Parathyroid adenoma (tissue), 2 donors: Measurements from ENCODE around the gene PCSK5.

ENCODE experiments used
- H2AFZ ChIP-seq: fragments of 300-600 bp; sonication (generic); one replicate; pipeline ENCODE4 v1.7.0; 2017; ENCODE audit warnings: antibody characterized with exemption, mild to moderate bottlenecking
- H3K27ac ChIP-seq: fragments of 300-600 bp; sonication (generic); one replicate; pipeline ENCODE4 v1.7.0; 2017
- H3K27me3 ChIP-seq: fragments of 300-600 bp; sonication (generic); one replicate; pipeline ENCODE4 v1.7.0; 2017; ENCODE audit warnings: low read length; ENCODE audit not compliant: control insufficient read depth, insufficient read depth
- H3K36me3 ChIP-seq: fragments of 300-600 bp; sonication (generic); one replicate; pipeline ENCODE4 v1.7.0; 2017; ENCODE audit warnings: low read length; ENCODE audit not compliant: control insufficient read depth, insufficient read depth
- H3K4me1 ChIP-seq: fragments of 300-600 bp; sonication (generic); one replicate; pipeline ENCODE4 v1.7.0; 2017; ENCODE audit warnings: control low read depth
- H3K4me2 ChIP-seq: fragments of 300-600 bp; sonication (generic); one replicate; pipeline ENCODE4 v1.7.0; 2017; ENCODE audit warnings: low read length
- H3K4me3 ChIP-seq: fragments of 300-600 bp; sonication (generic); one replicate; pipeline ENCODE4 v1.7.0; 2017; ENCODE audit warnings: low read depth, low read length
- H3K79me2 ChIP-seq: fragments of 300-600 bp; sonication (generic); one replicate; pipeline ENCODE4 v1.7.0; 2017; ENCODE audit warnings: control low read depth
- H3K9ac ChIP-seq: fragments of 300-600 bp; sonication (generic); one replicate; pipeline ENCODE4 v1.7.0; 2017; ENCODE audit warnings: mild to moderate bottlenecking
- H3K9me3 ChIP-seq: fragments of 300-600 bp; sonication (generic); one replicate; pipeline ENCODE4 v1.7.0; 2017; ENCODE audit warnings: low read length; ENCODE audit not compliant: control insufficient read depth
- CTCF ChIP-seq: fragments of 300-600 bp; sonication (generic); IDR thresholded peaks from one replicate; pipeline ENCODE4 v1.7.0; 2017; ENCODE audit warnings: antibody characterized with exemption, mild to moderate bottlenecking
- donor health status: primary hyperparathyroidism.

Gene PCSK5

GRCh38 chr9:75983319-75984045 is 93.0 kb downstream of the PCSK5 start:
- H3K36me3 ChIP-seq, result no peaks in the 10 kb centered on the region
- H3K9me3 ChIP-seq, result no peaks in the 10 kb centered on the region
- H2AFZ ChIP-seq, result no peak overlapping the region
- no peaks in the 10 kb centered on the region for H3K4me1 ChIP-seq
- no peak overlapping the region for H3K4me2 ChIP-seq
- H3K79me2 ChIP-seq, result no peaks in the 10 kb centered on the region
- no peak for TF ChIP-seq CTCF
- H3K27ac ChIP-seq, result no peak overlapping the region
- H3K9ac ChIP-seq, result no peak overlapping the region
- H3K4me3 ChIP-seq, result no peak overlapping the region
- no peaks in the 10 kb centered on the region for H3K27me3 ChIP-seq

DNA sequence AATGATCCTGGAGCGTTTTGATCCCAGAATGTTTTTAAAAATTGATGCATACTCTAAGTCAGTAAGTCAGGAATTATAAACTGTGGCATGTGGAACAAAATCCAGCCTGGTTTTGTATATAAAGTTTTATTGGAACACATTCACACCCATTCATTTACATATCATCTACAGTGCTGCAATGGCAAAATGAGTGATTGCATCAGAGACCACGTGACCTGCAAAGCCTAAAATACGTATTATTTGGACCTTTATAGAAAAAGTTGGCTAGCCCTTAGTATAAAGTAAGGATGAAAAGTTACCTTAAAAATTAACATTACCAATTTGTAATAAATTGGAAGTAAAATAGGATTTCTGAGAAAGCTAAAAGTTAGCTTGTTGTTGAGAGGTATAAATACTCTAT is 95.0 kb downstream of the PCSK5 start:
- Histone ChIP-seq H3K27ac (no peak overlapping the region), H3K9ac (no peak overlapping the region), H2AFZ (no peak overlapping the region), H3K79me2 (no peaks in the 10 kb centered on the region), H3K9me3 (no peaks in the 10 kb centered on the region), H3K27me3 (no peaks in the 10 kb centered on the region), H3K4me2 (no peak overlapping the region), H3K36me3 (no peaks in the 10 kb centered on the region), H3K4me3 (no peak overlapping the region), H3K4me1 (no peaks in the 10 kb centered on the region)
- no peak for TF ChIP-seq CTCF

GRCh38 chr9:75988663-75989062 is 98.2 kb downstream of the PCSK5 start:
- Histone ChIP-seq H3K9me3 (no peaks in the 10 kb centered on the region), H3K27ac (no peak overlapping the region), H3K4me3 (no peak overlapping the region), H3K9ac (no peak overlapping the region), H3K79me2 (no peaks in the 10 kb centered on the region), H3K36me3 (no peaks in the 10 kb centered on the region), H3K4me2 (no peak overlapping the region), H3K4me1 (no peaks in the 10 kb centered on the region), H3K27me3 (no peaks in the 10 kb centered on the region), H2AFZ (no peak overlapping the region)
- no peak for TF ChIP-seq CTCF

DNA sequence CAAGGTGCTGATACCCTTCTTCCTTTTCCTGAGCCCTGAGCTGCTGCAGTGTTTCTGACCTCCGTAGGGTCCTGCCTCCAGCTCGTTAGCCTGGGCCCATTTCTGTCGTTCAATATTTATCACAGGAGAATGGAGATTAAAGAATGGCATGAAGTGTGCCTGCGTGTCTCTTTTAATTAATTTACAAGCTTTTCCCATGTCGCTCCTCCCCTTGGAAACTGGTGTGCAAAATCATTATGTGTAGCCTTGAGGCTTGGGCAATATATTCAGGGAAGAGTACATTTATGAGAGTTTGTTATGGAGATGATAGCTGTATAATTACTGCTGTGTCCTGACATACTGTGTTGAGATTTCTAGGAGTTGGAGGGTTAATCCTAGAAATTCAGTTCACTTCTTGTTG is 99.7 kb downstream of the PCSK5 start:
- Histone ChIP-seq H2AFZ (no peak overlapping the region), H3K27me3 (no peaks in the 10 kb centered on the region), H3K27ac (no peak overlapping the region), H3K4me3 (no peak overlapping the region), H3K9ac (no peak overlapping the region), H3K4me1 (no peaks in the 10 kb centered on the region), H3K9me3 (no peaks in the 10 kb centered on the region), H3K4me2 (no peak overlapping the region), H3K36me3 (no peaks in the 10 kb centered on the region), H3K79me2 (no peaks in the 10 kb centered on the region)
- TF ChIP-seq CTCF, result no peak

- Histone ChIP-seq H3K9ac (no peak overlapping the region), H3K4me2 (no peak overlapping the region), H2AFZ (no peak overlapping the region), H3K27ac (no peak overlapping the region), H3K9me3 (no peaks in the 10 kb centered on the region), H3K79me2 (no peaks in the 10 kb centered on the region), H3K4me3 (no peak overlapping the region), H3K27me3 (no peaks in the 10 kb centered on the region), H3K4me1 (no peaks in the 10 kb centered on the region), H3K36me3 (no peaks in the 10 kb centered on the region)
- TF ChIP-seq CTCF, result no peak
Measured at GRCh38 chr9:75990576-75991304, 100.3 kb downstream of the PCSK5 start.
